IMR-90 (cell line): Measurements from ENCODE around the gene DIP2C. TPM values are rescaled to one million over a fixed set of nuclear protein-coding genes. Genes with fewer than 3 reads are reported as not detected.

Experiments used
- ATAC-seq: fragments of 200-7000 bp; cut with Tn5 transposase; 2 replicates; pipeline ENCODE4 v1.9.1; 2020; ENCODE audit warnings: low read depth, mild to moderate bottlenecking, moderate library complexity
- BruUV-seq: library from RNA; stranded (reverse); fragments of 400-500 nt; replicated peaks from 2 replicates; lab custom pipeline; 2021; lab: Mats Ljungman, UMichigan
- CTCF ChIA-PET: fragments of 300-600 bp; formaldehyde crosslinking; extraction: SDS; loops from one replicate; lab custom pipeline; 2021; ENCODE audit warnings: antibody characterized with exemption; lab: Yijun Ruan, JAX
- POLR2A ChIA-PET: fragments of 300-600 bp; sonication (Branson Sonifier 250); formaldehyde crosslinking; loops from one replicate; lab custom pipeline; 2022; ENCODE audit warnings: antibody characterized with exemption; ENCODE audit not compliant: unreplicated experiment; lab: Charles Lee
- DNase-seq: peaks from one replicate; pipeline ENCODE4 v3.0.0; 2013
- H2AFZ ChIP-seq: replicated peaks from 2 replicates; pipeline ENCODE3; 2013; ENCODE audit warnings: low read length, mild to moderate bottlenecking; ENCODE audit not compliant: poor library complexity
- H2AK5ac ChIP-seq: 2 replicates; pipeline ENCODE4 v1.6.1; 2013; ENCODE audit warnings: low read depth, low read length, inconsistent platforms
- H2AK9ac ChIP-seq: replicated peaks from 2 replicates; pipeline ENCODE3; 2013; ENCODE audit warnings: mild to moderate bottlenecking, low read depth, low read length, moderate library complexity; ENCODE audit not compliant: poor library complexity
- H2BK120ac ChIP-seq: 2 replicates; pipeline ENCODE4 v1.6.1; 2013; ENCODE audit warnings: low read depth, low read length, inconsistent platforms
- H2BK15ac ChIP-seq: 3 replicates; pipeline ENCODE4 v1.6.1; 2013; ENCODE audit warnings: low read depth, low read length, inconsistent platforms
- H2BK20ac ChIP-seq: 2 replicates; pipeline ENCODE4 v1.6.1; 2013; ENCODE audit warnings: low read depth, mild to moderate bottlenecking, inconsistent platforms, low read length, moderate library complexity
- H2BK5ac ChIP-seq: 2 replicates; pipeline ENCODE4 v1.6.1; 2013; ENCODE audit warnings: mild to moderate bottlenecking, low read depth, low read length, inconsistent platforms; ENCODE audit not compliant: poor library complexity, severe bottlenecking
- H3K14ac ChIP-seq: replicated peaks from 2 replicates; pipeline ENCODE4 v1.6.1; 2013; ENCODE audit warnings: low read depth, low read length, inconsistent platforms
- H3K18ac ChIP-seq: 2 replicates; pipeline ENCODE4 v1.6.1; 2013; ENCODE audit warnings: low read depth, low read length, control low read depth
- H3K23ac ChIP-seq: 2 replicates; pipeline ENCODE4 v1.6.1; 2013; ENCODE audit warnings: low read depth, low read length, inconsistent platforms
- H3K27ac ChIP-seq: 2 replicates; pipeline ENCODE4 v1.5.1; 2013; ENCODE audit warnings: mild to moderate bottlenecking, control low read depth, low read length; ENCODE audit not compliant: insufficient read depth
- H3K27me3 ChIP-seq: 2 replicates; pipeline ENCODE4 v1.6.1; 2013; ENCODE audit warnings: low read length; ENCODE audit not compliant: control insufficient read depth, insufficient read depth
- H3K36me3 ChIP-seq: 2 replicates; pipeline ENCODE4 v1.6.1; 2013; ENCODE audit warnings: low read length, mixed read lengths; ENCODE audit not compliant: control insufficient read depth, insufficient read depth
- H3K4ac ChIP-seq: 2 replicates; pipeline ENCODE4 v1.6.1; 2013; ENCODE audit warnings: low read depth, low read length, inconsistent platforms
- H3K4me1 ChIP-seq: 2 replicates; pipeline ENCODE4 v1.6.1; 2013; ENCODE audit warnings: low read length, mixed read lengths; ENCODE audit not compliant: control insufficient read depth, insufficient read depth
- H3K4me2 ChIP-seq: 2 replicates; pipeline ENCODE4 v1.6.1; 2013; ENCODE audit warnings: low read depth, mild to moderate bottlenecking, control low read depth, low read length, moderate library complexity
- H3K4me3 ChIP-seq: 2 replicates; pipeline ENCODE4 v1.5.1; 2013; ENCODE audit warnings: low read depth, mild to moderate bottlenecking, control low read depth, low read length, moderate library complexity; ENCODE audit not compliant: insufficient read depth
- H3K56ac ChIP-seq: 2 replicates; pipeline ENCODE4 v1.6.1; 2013; ENCODE audit warnings: low read length, inconsistent platforms; ENCODE audit not compliant: insufficient read depth; ENCODE audit errors: extremely low read depth
- H3K79me1 ChIP-seq, 2 experiments: 2 replicates each; pipeline ENCODE4 v1.6.1; 2013; ENCODE audit warnings: low read length in 2 of 2, inconsistent platforms in 1 of 2, low read depth in 1 of 2
- H3K9ac ChIP-seq: 2 replicates; pipeline ENCODE4 v1.6.1; 2013; ENCODE audit warnings: low read depth, low read length, control low read depth
- H3K9me1 ChIP-seq: 2 replicates; pipeline ENCODE4 v1.6.1; 2013; ENCODE audit warnings: low read length, inconsistent platforms; ENCODE audit not compliant: insufficient read depth
- H3K9me3 ChIP-seq: 2 replicates; pipeline ENCODE4 v1.6.1; 2013; ENCODE audit warnings: low read length; ENCODE audit not compliant: control insufficient read depth, insufficient read depth
- H4K20me1 ChIP-seq: 2 replicates; pipeline ENCODE4 v1.6.1; 2013; ENCODE audit warnings: low read length, inconsistent platforms; ENCODE audit not compliant: insufficient read depth
- H4K5ac ChIP-seq: 2 replicates; pipeline ENCODE4 v1.6.1; 2013; ENCODE audit warnings: mild to moderate bottlenecking, low read depth, low read length, control low read depth
- H4K8ac ChIP-seq, 2 experiments: 2 replicates each; pipeline ENCODE4 v1.6.1; 2013; ENCODE audit warnings: low read depth in 2 of 2, low read length in 2 of 2, control low read depth in 1 of 2, inconsistent platforms in 1 of 2
- H4K91ac ChIP-seq: 2 replicates; pipeline ENCODE4 v1.6.1; 2013; ENCODE audit warnings: low read depth, low read length, inconsistent platforms; ENCODE audit not compliant: insufficient read depth
- CEBPB ChIP-seq: IDR thresholded peaks from 2 replicates; pipeline ENCODE4 v1.6.1; 2012; ENCODE audit warnings: low read depth, low read length, improper control_type of control experiment
- FOS ChIP-seq: fragments of 150-350 bp; IDR thresholded peaks from 2 replicates; pipeline ENCODE4 v1.6.1; 2016; ENCODE audit warnings: low read depth, low read length
- POLR2A ChIP-seq: IDR thresholded peaks from 2 replicates; pipeline ENCODE4 v1.6.1; 2012; ENCODE audit warnings: mild to moderate bottlenecking, low read depth, low read length
- RCOR1 ChIP-seq: IDR thresholded peaks from 2 replicates; pipeline ENCODE4 v1.6.1; 2012; ENCODE audit warnings: mild to moderate bottlenecking, low read length, improper control_type of control experiment; ENCODE audit not compliant: insufficient replicate concordance
- WGBS, 2 experiments: methylation state at CpG; one replicate each; pipeline versions ENCODE4 v1.1.5 to v1.1.7; 2013; ENCODE audit warnings: missing lambda C conversion rate in 2 of 2; ENCODE audit not compliant: insufficient read length in 1 of 2; ENCODE audit errors: extremely low coverage in 2 of 2; 5-methylcytosine and 5-hydroxymethylcytosine counted together
- dilution Hi-C: fragments of 300-500 bp; cut with HindIII; formaldehyde crosslinking; loops from one replicate; pipeline ENCODE4 v1.14.3; 2018; ENCODE audit warnings: low sequenced_read_pairs; ENCODE audit not compliant: unreplicated experiment
- in situ Hi-C: fragments of 300-500 bp; cut with MboI; formaldehyde crosslinking; loops from 3 replicates; pipeline ENCODE4 v1.14.3; 2019; ENCODE audit warnings: low sequenced_read_pairs, inconsistent platforms, mixed read lengths
- intact Hi-C: fragments of 100-400 bp; cut with micrococcal nuclease; formaldehyde crosslinking; loops from 2 replicates; pipeline ENCODE4 v1.10.0; 2022
- polyA plus RNA-seq, 3 experiments: library from polyadenylated mRNA; depleted of rRNA; stranded (reverse); fragments of >200 nt; gene quantifications; 2 replicates each; pipeline ENCODE4 v1.2.3, GENCODE V29; 2012; ENCODE audit warnings: low replicate concordance in 1 of 3
- total RNA-seq: library from RNA; depleted of rRNA; stranded (reverse); fragments of >200 nt; gene quantifications from 2 replicates; pipeline ENCODE4 v1.2.3, GENCODE V29; 2012

Gene DIP2C
- total and polyA plus RNA-seq, 2 of the 4 experiments (the other 2 are of a cell fraction), result 8.6 to 17.3 TPM

DNA sequence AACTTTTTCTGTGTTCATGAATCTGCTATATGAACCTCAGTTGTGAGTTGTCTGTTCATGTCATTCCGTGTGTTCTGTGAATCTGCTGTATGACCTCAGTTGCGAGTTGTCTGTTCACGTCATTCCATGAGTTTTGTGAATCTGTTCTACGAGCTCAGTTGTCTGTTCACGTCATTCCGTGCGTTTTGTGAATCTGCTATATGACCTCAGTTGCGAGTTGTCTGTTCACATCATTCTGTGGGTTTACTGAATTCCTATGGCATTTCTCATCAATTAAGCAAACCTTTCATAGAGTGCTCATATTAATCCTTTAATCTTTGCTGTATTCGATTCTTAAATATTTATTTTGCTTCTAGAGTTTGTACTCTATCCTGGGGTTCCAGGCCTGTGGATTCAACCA is 150.6 kb downstream of the DIP2C start:
- Histone ChIP-seq H4K91ac (no peak overlapping the region), H2BK120ac (no peak overlapping the region), H2BK15ac (no peak overlapping the region), H3K9me3 (no peaks in the 10 kb centered on the region), H4K5ac (no peak overlapping the region), H3K4ac (no peak overlapping the region), H3K56ac (no peak overlapping the region), H3K4me2 (0 out of 2 replicates have a peak overlapping the region, but pooled peaks have one; percentile 20), H2BK5ac (no peak overlapping the region), H3K18ac (no peak overlapping the region), H3K9me1 (peaks cover 63% of the 10 kb centered on the region), H2AK5ac (peak overlapping the region; percentile 36; the same call in 1 of the 2 replicates), H3K4me3 (no peak overlapping the region), H3K9ac (no peak overlapping the region), H2AK9ac (peak overlapping the region; percentile 44), H4K8ac (no peak overlapping the region), H4K20me1 (peaks cover 95% of the 10 kb centered on the region), H3K23ac (no peak overlapping the region), H2AFZ (no peak overlapping the region), H3K79me1 (peaks cover 51 to 98% of the 10 kb centered on the region in 2 experiments), H3K27ac (no peak overlapping the region), H2BK20ac (no peak overlapping the region), H3K36me3 (0 out of 2 replicates have a peak, but pooled peaks cover under 1% of the 10 kb centered on the region), H3K14ac (0 out of 2 replicates have a peak overlapping the region, but pooled peaks have one; percentile 38), H3K4me1 (peaks cover 6% of the 10 kb centered on the region), H3K27me3 (no peaks in the 10 kb centered on the region)
- peak; percentile 99 for DNase-seq
- intact Hi-C loops (no loop called here), dilution Hi-C loops (no loop called here), in situ Hi-C loops (no loop called here)
- ChIA-PET POLR2A (no interaction called here), CTCF (no interaction called here)
- 67% methylated on average over 6 of the region's 9 CpGs; no CpG with 5 or more reads in 1 of the 2 experiments for WGBS, 2 experiments
- no TSS peak for BruUV-seq
- ATAC-seq, result peak; percentile 61
- no peak for TF ChIP-seq RCOR1
- no peak for TF ChIP-seq POLR2A
- TF ChIP-seq CEBPB, result peak; percentile 45; the same call in 1 of the 2 replicates
- TF ChIP-seq FOS, result peak; percentile 41; the same call in 1 of the 2 replicates
